ENCODE measurements around the gene SF3A1. TPM values are rescaled to one million over a fixed set of nuclear protein-coding genes. Genes with fewer than 3 reads are reported as not detected.

Gene SF3A1
- polyA plus RNA-seq, 4 donors: 17.6 to 94.1 (median 27.2) TPM

DNA sequence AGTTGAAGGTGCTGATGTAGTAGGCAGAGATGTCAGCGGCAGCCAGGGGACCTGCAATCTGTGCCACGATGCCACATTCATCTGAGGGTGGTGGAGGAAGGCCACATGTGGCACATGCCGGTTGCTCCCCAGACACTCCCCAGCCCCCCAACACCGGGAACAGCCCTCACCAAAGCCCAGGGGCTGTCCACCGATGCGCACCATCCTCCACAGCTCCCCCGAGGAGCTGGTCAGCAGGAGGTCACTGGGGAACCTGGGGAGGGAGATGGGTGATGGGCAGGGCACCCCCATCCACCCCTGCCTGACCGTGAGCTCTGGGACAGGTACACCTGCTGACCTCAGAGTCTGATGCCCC is 70.9 kb downstream of the SF3A1 start:
- 83 to 89% (median 85%) methylated on average over 8 of the region's 8 CpGs for WGBS, 3 donors
- no peaks in the 10 kb centered on the region for H3K27me3 ChIP-seq (ENCODE audit: control insufficient read depth in 3 of 3, insufficient read depth in 3 of 3, low read length in 3 of 3)
- DNase-seq: no peak
- H3K4me3 ChIP-seq (ENCODE audit: low read depth in 1 of 3, low read length in 3 of 3): no peak overlapping the region
- no peak overlapping the region for H3K27ac ChIP-seq (ENCODE audit: low read depth in 1 of 3, low read length in 2 of 3)
- FAIRE-seq: no peak
- peaks cover 0 to 56% (median 3%) of the 10 kb centered on the region in 3 donors for H3K4me1 ChIP-seq (ENCODE audit: control insufficient read depth in 3 of 3, insufficient read depth in 2 of 3, low read depth in 1 of 3, low read length in 2 of 3)
- H3K9me3 ChIP-seq (ENCODE audit: control insufficient read depth in 2 of 2, insufficient read depth in 1 of 2, low read depth in 1 of 2, low read length in 1 of 2): no peaks in the 10 kb centered on the region
- peaks cover 0 to 37% (median 0%) of the 10 kb centered on the region in 3 donors for H3K36me3 ChIP-seq (ENCODE audit: control insufficient read depth in 3 of 3, insufficient read depth in 2 of 3, low read depth in 1 of 3, low read length in 3 of 3)

DNA sequence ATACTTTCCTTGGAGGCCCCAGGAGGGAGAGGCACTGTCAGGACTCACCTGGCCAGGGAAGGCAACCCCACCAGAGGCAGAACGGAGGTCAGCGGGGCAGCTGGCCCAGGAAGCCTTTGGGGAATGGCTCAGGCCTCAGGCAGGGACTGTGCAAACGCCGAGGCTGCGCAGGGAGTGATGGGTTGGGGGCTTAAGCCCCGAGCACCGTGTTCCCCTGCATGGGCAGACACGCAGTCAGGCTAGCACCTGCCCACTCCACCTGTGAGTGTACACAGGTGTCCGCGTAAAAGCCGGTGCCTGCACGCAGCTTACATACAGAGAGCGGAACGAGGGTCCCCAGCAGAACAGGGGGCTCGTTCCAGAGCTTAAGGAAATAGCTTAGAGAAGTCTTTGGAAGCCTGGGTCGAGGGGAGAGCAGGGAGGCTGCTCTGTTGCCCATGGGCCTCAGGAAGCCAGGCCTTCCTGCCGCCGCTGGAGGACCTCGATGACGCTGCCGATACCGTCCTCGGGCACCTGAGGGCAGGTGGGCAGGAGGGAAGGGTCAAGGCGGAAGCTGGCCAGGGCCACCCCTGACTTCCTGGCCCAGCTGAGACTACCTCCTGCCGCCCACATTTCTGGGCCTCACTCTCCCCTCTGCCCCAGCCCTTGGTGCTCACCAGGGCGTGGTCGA is 71.4 kb downstream of the SF3A1 start:
- WGBS, 3 donors: 88 to 93% (median 90%) methylated on average over 21 to 27 of the region's 27 CpGs
- no peak overlapping the region for H3K4me3 ChIP-seq (ENCODE audit: low read depth in 1 of 3, low read length in 3 of 3)
- H3K9me3 ChIP-seq (ENCODE audit: control insufficient read depth in 2 of 2, insufficient read depth in 1 of 2, low read depth in 1 of 2, low read length in 1 of 2): no peaks in the 10 kb centered on the region
- DNase-seq (no peak), FAIRE-seq (no peak)
- no peaks in the 10 kb centered on the region for H3K27me3 ChIP-seq (ENCODE audit: control insufficient read depth in 3 of 3, insufficient read depth in 3 of 3, low read length in 3 of 3)
- H3K36me3 ChIP-seq (ENCODE audit: control insufficient read depth in 3 of 3, insufficient read depth in 2 of 3, low read depth in 1 of 3, low read length in 3 of 3): peaks cover 0 to 33% (median 0%) of the 10 kb centered on the region in 3 donors
- H3K4me1 ChIP-seq (ENCODE audit: control insufficient read depth in 3 of 3, insufficient read depth in 2 of 3, low read depth in 1 of 3, low read length in 2 of 3): peaks cover 0 to 51% (median 3%) of the 10 kb centered on the region in 3 donors
- no peak overlapping the region for H3K27ac ChIP-seq (ENCODE audit: low read depth in 1 of 3, low read length in 2 of 3)

DNA sequence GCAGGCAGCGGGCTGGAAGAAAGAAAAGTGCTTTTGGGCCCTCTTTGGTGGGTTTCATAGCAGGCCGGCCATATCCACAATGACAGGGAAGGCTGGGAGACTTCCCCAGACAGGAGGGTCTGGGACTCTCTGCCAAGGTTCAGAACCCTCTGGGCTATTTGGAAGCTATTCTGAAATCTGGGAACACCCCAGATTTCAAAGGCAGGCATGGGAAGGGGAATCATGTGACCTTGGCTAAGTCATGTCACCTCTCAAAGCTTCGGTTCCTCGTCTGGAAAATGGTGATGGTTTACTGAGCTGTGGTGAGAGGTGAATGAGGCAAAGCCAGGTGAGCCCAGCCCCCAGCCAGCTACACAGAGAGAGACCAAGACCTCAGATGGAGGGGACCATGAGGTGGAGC is 72.0 kb downstream of the SF3A1 start:
- Histone ChIP-seq H3K36me3 (ENCODE audit: control insufficient read depth in 3 of 3, insufficient read depth in 2 of 3, low read depth in 1 of 3, low read length in 3 of 3) (peaks cover 0 to 33% (median 0%) of the 10 kb centered on the region in 3 donors), H3K4me1 (ENCODE audit: control insufficient read depth in 3 of 3, insufficient read depth in 2 of 3, low read depth in 1 of 3, low read length in 2 of 3) (peaks cover 0 to 45% (median 3%) of the 10 kb centered on the region in 3 donors), H3K27me3 (ENCODE audit: control insufficient read depth in 3 of 3, insufficient read depth in 3 of 3, low read length in 3 of 3) (no peaks in the 10 kb centered on the region), H3K9me3 (ENCODE audit: control insufficient read depth in 2 of 2, insufficient read depth in 1 of 2, low read depth in 1 of 2, low read length in 1 of 2) (no peaks in the 10 kb centered on the region), H3K4me3 (ENCODE audit: low read depth in 1 of 3, low read length in 3 of 3) (no peak overlapping the region), H3K27ac (ENCODE audit: low read depth in 1 of 3, low read length in 2 of 3) (no peak overlapping the region)
- 88 to 94% (median 89%) methylated on average over 4 of the region's 4 CpGs for WGBS, 3 donors
- FAIRE-seq (no peak), DNase-seq (no peak)

DNA sequence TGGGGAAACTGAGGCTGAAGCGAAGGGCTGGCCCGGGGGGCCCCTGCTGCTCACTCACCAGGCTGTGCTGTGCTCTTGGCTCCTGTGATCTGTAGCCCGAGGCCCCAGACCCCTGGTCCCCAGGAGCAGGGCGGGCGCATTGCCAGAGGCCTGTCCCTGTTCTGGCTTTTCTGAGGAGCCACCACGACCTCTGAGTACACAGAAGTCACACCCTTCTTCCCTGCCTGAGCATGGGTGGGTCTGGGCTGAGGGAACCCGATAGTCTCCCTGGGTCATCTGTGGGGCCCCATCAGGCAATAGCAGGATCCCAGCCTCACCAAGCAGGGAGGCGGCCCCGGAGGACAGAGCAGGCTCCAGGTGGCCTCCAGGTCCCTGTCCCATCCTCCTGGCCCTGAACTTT is 72.5 kb downstream of the SF3A1 start:
- Histone ChIP-seq H3K27ac (ENCODE audit: low read depth in 1 of 3, low read length in 2 of 3) (no peak overlapping the region), H3K27me3 (ENCODE audit: control insufficient read depth in 3 of 3, insufficient read depth in 3 of 3, low read length in 3 of 3) (no peaks in the 10 kb centered on the region), H3K4me3 (ENCODE audit: low read depth in 1 of 3, low read length in 3 of 3) (no peak overlapping the region), H3K36me3 (ENCODE audit: control insufficient read depth in 3 of 3, insufficient read depth in 2 of 3, low read depth in 1 of 3, low read length in 3 of 3) (peaks cover 0 to 33% (median 0%) of the 10 kb centered on the region in 3 donors), H3K4me1 (ENCODE audit: control insufficient read depth in 3 of 3, insufficient read depth in 2 of 3, low read depth in 1 of 3, low read length in 2 of 3) (peaks cover 0 to 47% (median 3%) of the 10 kb centered on the region in 3 donors), H3K9me3 (ENCODE audit: control insufficient read depth in 2 of 2, insufficient read depth in 1 of 2, low read depth in 1 of 2, low read length in 1 of 2) (no peaks in the 10 kb centered on the region)
- 70 to 83% (median 76%) methylated on average over 9 of the region's 9 CpGs for WGBS, 3 donors
- FAIRE-seq (no peak), DNase-seq (peak in 1 of 2 donors; percentile 63)

DNA sequence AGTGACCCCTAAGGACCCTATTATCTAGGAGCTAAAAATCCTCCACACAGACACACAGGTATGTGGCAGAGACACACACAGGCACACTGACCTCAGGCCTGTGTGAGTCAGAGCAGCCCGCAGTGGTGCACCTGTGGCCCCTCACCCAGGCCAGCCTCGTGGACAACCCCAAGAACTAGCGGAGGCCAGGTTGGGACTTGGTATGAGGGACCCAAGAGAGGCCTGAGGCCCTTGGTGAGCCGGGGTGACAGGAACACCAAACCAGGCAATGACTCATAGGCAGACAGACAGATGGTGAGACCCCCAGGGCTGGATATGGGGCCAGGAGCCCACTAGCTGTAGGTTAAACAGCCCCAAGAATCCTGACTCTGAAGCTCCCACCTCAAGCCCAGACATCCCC is 73.4 kb downstream of the SF3A1 start:
- no peak overlapping the region for H3K4me3 ChIP-seq (ENCODE audit: low read depth in 1 of 3, low read length in 3 of 3)
- no peak overlapping the region for H3K27ac ChIP-seq (ENCODE audit: low read depth in 1 of 3, low read length in 2 of 3)
- FAIRE-seq (no peak), DNase-seq (no peak)
- no peaks in the 10 kb centered on the region for H3K9me3 ChIP-seq (ENCODE audit: control insufficient read depth in 2 of 2, insufficient read depth in 1 of 2, low read depth in 1 of 2, low read length in 1 of 2)
- H3K4me1 ChIP-seq (ENCODE audit: control insufficient read depth in 3 of 3, insufficient read depth in 2 of 3, low read depth in 1 of 3, low read length in 2 of 3): peaks cover 0 to 49% (median 3%) of the 10 kb centered on the region in 3 donors
- no peaks in the 10 kb centered on the region for H3K27me3 ChIP-seq (ENCODE audit: control insufficient read depth in 3 of 3, insufficient read depth in 3 of 3, low read length in 3 of 3)
- WGBS, 3 donors: 87% methylated on average over 4 of the region's 4 CpGs
- H3K36me3 ChIP-seq (ENCODE audit: control insufficient read depth in 3 of 3, insufficient read depth in 2 of 3, low read depth in 1 of 3, low read length in 3 of 3): peaks cover 0 to 33% (median 0%) of the 10 kb centered on the region in 3 donors

DNA sequence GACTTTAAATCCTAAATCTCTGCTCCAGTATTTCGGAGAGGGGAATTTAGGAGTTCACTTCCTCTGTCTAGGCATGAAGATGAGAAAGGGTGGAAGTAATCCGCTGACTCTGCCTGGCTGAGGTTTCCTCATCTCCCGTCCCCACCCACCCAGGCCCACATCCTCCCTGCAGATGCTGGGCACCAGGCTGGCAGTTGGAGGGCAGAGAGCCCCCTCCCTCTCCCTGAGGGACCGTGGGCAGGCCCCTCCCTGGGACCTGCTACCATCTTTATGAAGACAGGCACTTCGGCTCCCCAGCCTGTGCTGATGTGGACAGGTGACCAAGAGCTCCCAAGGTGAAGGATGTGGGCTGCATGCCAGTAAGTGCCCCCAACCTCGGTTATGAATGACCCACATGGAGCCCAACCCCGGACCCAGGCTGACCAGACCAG is 74.1 kb downstream of the SF3A1 start:
- no peak overlapping the region for H3K27ac ChIP-seq (ENCODE audit: low read depth in 1 of 3, low read length in 2 of 3)
- FAIRE-seq: no peak
- H3K36me3 ChIP-seq (ENCODE audit: control insufficient read depth in 3 of 3, insufficient read depth in 2 of 3, low read depth in 1 of 3, low read length in 3 of 3): peaks cover 0 to 33% (median 0%) of the 10 kb centered on the region in 3 donors
- H3K4me1 ChIP-seq (ENCODE audit: control insufficient read depth in 3 of 3, insufficient read depth in 2 of 3, low read depth in 1 of 3, low read length in 2 of 3): peaks cover 0 to 50% (median 1%) of the 10 kb centered on the region in 3 donors
- no peak for DNase-seq
- H3K4me3 ChIP-seq (ENCODE audit: low read depth in 1 of 3, low read length in 3 of 3): no peak overlapping the region
- no peaks in the 10 kb centered on the region for H3K9me3 ChIP-seq (ENCODE audit: control insufficient read depth in 2 of 2, insufficient read depth in 1 of 2, low read depth in 1 of 2, low read length in 1 of 2)
- WGBS, 3 donors: 68 to 82% (median 69%) methylated on average over 7 of the region's 7 CpGs
- no peaks in the 10 kb centered on the region for H3K27me3 ChIP-seq (ENCODE audit: control insufficient read depth in 3 of 3, insufficient read depth in 3 of 3, low read length in 3 of 3)

Other genes starting within 250 kb of the SF3A1 start
- 10 to 100 TPM in 1 of 4 donors, 1 to 10 TPM in 3; 3.0 to 27.9 (median 6.0) TPM for gene LIF, start 110.1 kb downstream of the SF3A1 start, polyA plus RNA-seq
- gene OSM, start 90.0 kb downstream of the SF3A1 start, polyA plus RNA-seq: under 1 TPM in 2 of 4 donors, not detected in 2; 0.21 to 0.55 TPM
- gene CASTOR1, start 67.4 kb downstream of the SF3A1 start, polyA plus RNA-seq: 1 to 10 TPM; 2.0 to 8.3 (median 4.6) TPM
- 10 to 100 TPM in 3 of 4 donors, 1 to 10 TPM in 1; 8.5 to 16.3 (median 14.4) TPM for gene TBC1D10A, start 30.0 kb downstream of the SF3A1 start, polyA plus RNA-seq
- gene CCDC157, start 113 bp upstream of the SF3A1 start, polyA plus RNA-seq: 1 to 10 TPM; 1.5 to 5.9 (median 2.3) TPM
- gene RNF215, start 30.5 kb upstream of the SF3A1 start, polyA plus RNA-seq: 10 to 100 TPM in 2 of 4 donors, 1 to 10 TPM in 2; 3.8 to 12.1 (median 10.3) TPM
- 10 to 100 TPM; 19.7 to 57.0 (median 36.8) TPM for gene SEC14L2, start 40.1 kb upstream of the SF3A1 start, polyA plus RNA-seq
- 10 to 100 TPM in 3 of 4 donors, 1 to 10 TPM in 1; 10.0 to 36.7 (median 21.1) TPM for gene MTFP1, start 68.9 kb upstream of the SF3A1 start, polyA plus RNA-seq
- not detected for gene SEC14L3, start 115.1 kb upstream of the SF3A1 start, polyA plus RNA-seq
- under 1 TPM in 2 of 4 donors, not detected in 2; 0.04 to 0.06 TPM for gene SEC14L4, start 148.8 kb upstream of the SF3A1 start, polyA plus RNA-seq
- gene SEC14L6, start 189.8 kb upstream of the SF3A1 start, polyA plus RNA-seq: 1 to 10 TPM in 1 of 4 donors, under 1 TPM in 1, not detected in 2; 0.15 to 1.2 TPM
- gene GAL3ST1, start 217.8 kb upstream of the SF3A1 start, polyA plus RNA-seq: 10 to 100 TPM; 11.1 to 89.5 (median 50.8) TPM
- gene PES1, start 235.0 kb upstream of the SF3A1 start, polyA plus RNA-seq: 10 to 100 TPM; 37.1 to 68.3 (median 59.0) TPM